Prostate gland (tissue), 2 donors: Measurements from ENCODE around the gene SBK2. TPM values are rescaled to one million over a fixed set of nuclear protein-coding genes. Genes with fewer than 3 reads are reported as not detected.
A peak's percentile ranks its signal among the peaks of the same experiment; 100 is the strongest.
"Not testable (repeated sequence)": the region's sequence is repeated elsewhere in the genome, so short reads cannot be mapped to it uniquely, and the experiment has no call there.

Experiments used
- DNase-seq: peaks from one replicate; pipeline ENCODE4 v3.0.0-alpha.2; 2019; ENCODE audit warnings: low spot score
- H3K27ac ChIP-seq, 2 donors: fragments of 200-600 bp; sonication (generic); 2 replicates each; pipeline ENCODE4 v1.5.1; 2017 to 2019
- H3K27me3 ChIP-seq: fragments of 200-600 bp; sonication (generic); replicated peaks from 2 replicates; pipeline ENCODE4 v1.5.1; 2019; ENCODE audit not compliant: insufficient read depth
- H3K36me3 ChIP-seq, 2 donors: fragments of 200-600 bp; sonication (generic); 1 replicate in 1 of 2; 2 replicates in 1 of 2; pipeline versions ENCODE4 v1.5.1 to v1.8.1; 2017 to 2019
- H3K4me1 ChIP-seq: fragments of 200-600 bp; sonication (generic); replicated peaks from 2 replicates; pipeline ENCODE4 v1.5.1; 2019
- H3K4me3 ChIP-seq, 2 donors: fragments of 200-600 bp; sonication (generic); 2 replicates each; pipeline ENCODE4 v1.5.1; 2017 to 2019
- H3K9me3 ChIP-seq: fragments of 200-600 bp; sonication (generic); 2 replicates; pipeline ENCODE4 v1.5.1; 2017
- POLR2A ChIP-seq: fragments of 450-650 bp; IDR thresholded peaks from one replicate; pipeline ENCODE4 v1.6.1; 2016; ENCODE audit warnings: antibody characterized with exemption, mild to moderate bottlenecking
- POLR2AphosphoS5 ChIP-seq: sonication (generic); formaldehyde crosslinking; IDR thresholded peaks from one replicate; pipeline ENCODE4 v1.6.1; 2017; ENCODE audit warnings: antibody characterized with exemption
- WGBS: methylation state at CpG from one replicate; pipeline ENCODE4 v1.1.5; 2018; 5-methylcytosine and 5-hydroxymethylcytosine counted together
- intact Hi-C: fragments of 100-400 bp; cut with DNase I; formaldehyde crosslinking; loops from one replicate; pipeline ENCODE4 v1.14.2; 2022
- total RNA-seq, 2 donors: library from RNA; depleted of rRNA; stranded (reverse); fragments of >200 nt; gene quantifications; one replicate each; pipeline ENCODE4 v1.1.0, GENCODE V29; 2016
- TF ChIP-seq, protein P1 (sequence below), 4 experiments: fragments of 200-600 bp in 2 of 4; fragments of 450-650 bp in 2 of 4; sonication (generic) in 2 of 4; IDR thresholded peaks; 1 replicate in 3 of 4; 2 replicates in 1 of 4; pipeline ENCODE4 v1.5.1; 2016 to 2019; ENCODE audit warnings: antibody characterized with exemption in 4 of 4, mild to moderate bottlenecking in 2 of 4, moderate library complexity in 2 of 4

Gene SBK2
- total RNA-seq, 2 donors from 2014 or later, result not detected

DNA sequence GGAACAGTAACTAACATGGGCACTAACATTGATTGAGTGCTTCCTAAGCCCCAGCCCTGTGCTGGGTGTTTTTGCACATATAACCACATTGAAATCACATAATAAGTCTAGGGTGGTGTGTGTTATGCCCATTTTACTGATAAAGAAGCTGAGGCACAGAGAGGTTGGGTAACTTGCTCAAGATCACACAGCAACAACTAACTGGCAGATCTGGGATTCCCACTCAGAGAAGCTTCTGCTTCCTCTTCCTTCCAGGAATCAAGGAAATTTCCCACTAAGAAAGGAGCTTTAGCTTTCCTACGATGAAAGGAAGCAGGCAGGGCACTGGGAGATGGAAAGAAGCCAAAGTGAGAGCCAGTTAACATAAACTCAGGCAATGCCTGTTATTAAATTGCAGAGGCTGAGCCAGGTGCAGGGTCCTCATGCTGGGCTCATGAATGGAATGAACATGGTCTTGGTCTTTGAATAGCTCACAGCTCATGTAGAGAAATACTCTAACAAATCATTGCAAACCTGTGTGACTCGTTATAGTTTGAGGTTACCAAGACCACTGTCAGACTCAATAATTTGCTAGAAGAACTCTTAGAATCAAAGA lies 38.6 kb downstream of the SBK2 start:
- no peak for DNase-seq
- no peaks in the 10 kb centered on the region for H3K4me1 ChIP-seq
- H3K9me3 ChIP-seq, result no peaks in the 10 kb centered on the region
- no peaks in the 10 kb centered on the region for H3K27me3 ChIP-seq
- intact Hi-C loops, result no loop called here
- no peak overlapping the region for H3K4me3 ChIP-seq
- H3K27ac ChIP-seq, result no peak overlapping the region
- TF ChIP-seq POLR2AphosphoS5 (no peak), POLR2A (no peak)
- TF ChIP-seq, protein P1, sequence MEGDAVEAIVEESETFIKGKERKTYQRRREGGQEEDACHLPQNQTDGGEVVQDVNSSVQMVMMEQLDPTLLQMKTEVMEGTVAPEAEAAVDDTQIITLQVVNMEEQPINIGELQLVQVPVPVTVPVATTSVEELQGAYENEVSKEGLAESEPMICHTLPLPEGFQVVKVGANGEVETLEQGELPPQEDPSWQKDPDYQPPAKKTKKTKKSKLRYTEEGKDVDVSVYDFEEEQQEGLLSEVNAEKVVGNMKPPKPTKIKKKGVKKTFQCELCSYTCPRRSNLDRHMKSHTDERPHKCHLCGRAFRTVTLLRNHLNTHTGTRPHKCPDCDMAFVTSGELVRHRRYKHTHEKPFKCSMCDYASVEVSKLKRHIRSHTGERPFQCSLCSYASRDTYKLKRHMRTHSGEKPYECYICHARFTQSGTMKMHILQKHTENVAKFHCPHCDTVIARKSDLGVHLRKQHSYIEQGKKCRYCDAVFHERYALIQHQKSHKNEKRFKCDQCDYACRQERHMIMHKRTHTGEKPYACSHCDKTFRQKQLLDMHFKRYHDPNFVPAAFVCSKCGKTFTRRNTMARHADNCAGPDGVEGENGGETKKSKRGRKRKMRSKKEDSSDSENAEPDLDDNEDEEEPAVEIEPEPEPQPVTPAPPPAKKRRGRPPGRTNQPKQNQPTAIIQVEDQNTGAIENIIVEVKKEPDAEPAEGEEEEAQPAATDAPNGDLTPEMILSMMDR (IDR thresholded peaks at IDR 0.05), result no peak
- WGBS, result 22% methylated on average over 2 of the region's 2 CpGs
- no peaks in the 10 kb centered on the region for H3K36me3 ChIP-seq

DNA sequence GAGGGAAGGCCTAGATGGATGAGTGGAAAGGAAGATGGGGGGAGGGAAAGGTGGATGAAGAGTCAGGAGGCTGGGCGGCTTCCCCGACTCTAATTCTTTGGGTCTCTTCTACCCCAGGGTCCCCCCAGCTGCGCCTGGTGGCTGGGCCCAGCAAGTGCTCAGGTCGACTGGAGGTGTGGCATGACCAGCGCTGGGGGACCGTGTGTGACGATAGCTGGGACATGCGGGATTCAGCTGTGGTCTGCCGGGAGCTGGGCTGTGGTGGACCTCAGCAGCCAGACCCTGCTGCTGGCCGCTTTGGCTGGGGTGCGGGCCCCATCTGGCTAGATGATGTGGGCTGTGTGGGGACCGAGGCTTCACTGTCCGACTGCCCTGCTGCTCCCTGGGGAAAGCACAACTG lies 39.2 kb downstream of the SBK2 start:
- Histone ChIP-seq H3K36me3 (no peaks in the 10 kb centered on the region), H3K4me1 (no peaks in the 10 kb centered on the region), H3K27me3 (no peaks in the 10 kb centered on the region), H3K27ac (no peak overlapping the region), H3K4me3 (no peak overlapping the region), H3K9me3 (no peaks in the 10 kb centered on the region)
- TF ChIP-seq POLR2AphosphoS5 (no peak), POLR2A (no peak)
- TF ChIP-seq, protein P1 (IDR thresholded peaks at IDR 0.05), result no peak
- WGBS, result 85% methylated on average over 13 of the region's 13 CpGs
- no peak for DNase-seq
- intact Hi-C loops, result no loop called here

DNA sequence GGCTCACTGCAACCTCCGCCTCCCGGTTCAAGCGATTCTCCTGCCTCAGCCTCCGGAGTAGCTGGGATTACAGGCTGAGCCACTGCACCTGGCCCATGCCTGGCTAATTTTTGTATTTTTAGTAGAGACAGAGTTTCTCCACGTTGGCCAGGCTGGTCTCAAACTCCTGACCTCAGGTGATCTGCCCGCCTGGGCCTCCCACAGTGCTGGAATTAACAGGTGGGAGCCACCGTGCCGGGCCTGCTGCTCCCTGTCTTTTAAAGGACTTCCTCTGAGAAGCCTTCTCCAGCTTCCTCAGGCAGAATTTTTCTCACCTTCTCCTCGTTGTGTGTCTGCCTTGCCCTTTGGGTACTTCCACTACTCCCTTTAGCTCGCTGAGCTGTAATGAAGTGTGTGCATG lies 40.1 kb downstream of the SBK2 start:
- H3K4me1 ChIP-seq, H3K4me3 ChIP-seq, DNase-seq, intact Hi-C loops, H3K27ac ChIP-seq, H3K36me3 ChIP-seq, H3K9me3 ChIP-seq, H3K27me3 ChIP-seq: not testable (repeated sequence)
- WGBS, result 85% methylated on average over 10 of the region's 10 CpGs

GRCh38 chr19:55495646-55496349 lies 41.1 kb downstream of the SBK2 start:
- WGBS, result 78% methylated on average over 11 of the region's 11 CpGs
- Histone ChIP-seq H3K4me3 (no peak overlapping the region), H3K36me3 (no peaks in the 10 kb centered on the region), H3K27me3 (no peaks in the 10 kb centered on the region), H3K9me3 (no peaks in the 10 kb centered on the region), H3K4me1 (no peaks in the 10 kb centered on the region), H3K27ac (no peak overlapping the region)
- intact Hi-C loops, result no loop called here
- DNase-seq, result no peak
- TF ChIP-seq, protein P1 (IDR thresholded peaks at IDR 0.05), result no peak
- TF ChIP-seq POLR2A, result no peak
- TF ChIP-seq POLR2AphosphoS5, result no peak

DNA sequence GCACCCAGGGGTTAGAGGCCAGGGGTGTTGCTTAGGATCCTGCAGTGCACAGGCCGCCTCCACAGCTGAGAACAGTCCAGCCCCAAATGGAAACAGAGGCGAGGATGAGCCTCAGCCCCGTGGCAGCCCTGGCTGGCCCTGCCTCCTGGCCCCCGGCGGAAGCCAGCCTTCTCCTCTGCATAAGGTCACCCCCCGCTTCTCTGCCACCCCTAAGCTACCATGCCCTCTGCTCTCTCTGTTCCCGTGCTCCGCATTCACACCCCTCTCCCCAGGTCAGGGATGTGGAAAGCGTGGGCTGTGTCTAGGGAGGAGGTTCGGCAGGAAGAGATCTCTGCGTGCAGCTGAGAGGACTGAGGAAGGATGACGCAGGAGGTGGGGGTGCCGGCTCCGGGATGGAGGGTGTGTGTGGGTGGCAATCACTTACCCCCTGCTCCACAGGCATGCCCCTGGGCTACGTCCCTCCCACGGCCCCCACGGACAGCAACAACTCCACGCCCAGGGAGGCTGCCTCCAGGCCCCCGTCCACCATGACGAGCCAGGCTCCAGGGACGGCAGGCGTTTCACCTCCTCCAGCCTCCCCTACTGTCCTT lies 42.7 kb downstream of the SBK2 start:
- no peaks in the 10 kb centered on the region for H3K4me1 ChIP-seq
- intact Hi-C loops, result no loop called here
- peak overlapping the region; percentile 14 to 18 for H3K27ac ChIP-seq
- H3K4me3 ChIP-seq, result no peak overlapping the region
- no peaks in the 10 kb centered on the region for H3K9me3 ChIP-seq
- H3K36me3 ChIP-seq, result no peaks in the 10 kb centered on the region
- H3K27me3 ChIP-seq, result no peaks in the 10 kb centered on the region
- no peak for TF ChIP-seq POLR2A
- no peak for TF ChIP-seq POLR2AphosphoS5
- TF ChIP-seq, protein P1 (IDR thresholded peaks at IDR 0.05), result no peak
- WGBS, result 58% methylated on average over 22 of the region's 22 CpGs
- DNase-seq, result no peak
